ENCODE data around the gene HAND2.

Gene HAND2

GRCh38 chr4:173535957-173536356 lies 5.9 kb upstream of the HAND2 start:
- no peak for DNase-seq (ENCODE audit: extremely low read depth, low read depth)
- TF ChIP-seq CTCF (IDR thresholded peaks at IDR 0.05; ENCODE audit: low read depth, low read length): no peak

GRCh38 chr4:173535165-173535902 lies 5.3 kb upstream of the HAND2 start:
- DNase-seq (ENCODE audit: extremely low read depth, low read depth): no peak
- no peak for TF ChIP-seq CTCF (IDR thresholded peaks at IDR 0.05; ENCODE audit: low read depth, low read length)

- no peak for DNase-seq (ENCODE audit: extremely low read depth, low read depth)
- TF ChIP-seq CTCF (IDR thresholded peaks at IDR 0.05; ENCODE audit: low read depth, low read length): no peak
These were observed 4.4 kb upstream of the HAND2 start for GRCh38 chr4:173534434-173534833.

DNA sequence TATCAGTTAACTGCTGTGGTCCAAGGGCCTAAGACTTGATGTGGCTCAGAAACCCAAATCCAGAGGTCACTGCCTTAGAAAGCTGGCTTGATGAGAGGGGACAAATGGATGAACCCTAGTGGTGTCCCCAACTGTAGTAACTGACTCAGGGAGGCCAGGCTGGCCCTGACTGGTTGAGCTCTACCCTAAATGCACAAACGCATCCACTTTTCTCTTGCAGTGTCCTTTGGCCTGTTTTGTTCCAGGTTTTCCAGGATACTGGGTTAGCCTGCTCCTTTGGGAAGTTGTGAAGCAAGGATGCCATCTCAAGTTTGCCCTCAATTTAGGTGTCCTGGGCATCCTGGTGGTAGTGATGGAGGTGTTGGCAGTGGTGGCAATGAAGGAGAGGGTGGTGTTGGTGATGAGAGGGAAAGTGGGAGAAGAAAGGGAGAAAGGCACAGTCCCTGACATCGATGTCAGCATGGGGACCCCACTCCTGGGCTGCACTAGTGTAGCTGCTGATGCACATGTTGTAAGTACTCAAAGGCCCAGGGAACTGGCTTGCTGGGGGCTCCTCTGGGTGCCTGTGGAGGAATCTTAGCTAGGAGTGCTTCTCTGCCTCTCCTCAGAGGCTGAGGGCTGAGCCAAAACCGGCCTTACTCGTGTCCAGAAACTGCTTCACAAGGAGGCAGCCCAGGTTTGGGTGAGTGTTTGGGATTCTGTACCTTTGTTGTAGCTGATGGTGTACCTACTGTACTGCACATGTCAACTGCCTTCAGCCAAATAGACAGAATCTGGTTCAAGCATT lies 2.9 kb upstream of the HAND2 start:
- no peak for DNase-seq (ENCODE audit: extremely low read depth, low read depth)
- TF ChIP-seq CTCF (IDR thresholded peaks at IDR 0.05; ENCODE audit: low read depth, low read length): no peak

- no peak for TF ChIP-seq CTCF (IDR thresholded peaks at IDR 0.05; ENCODE audit: low read depth, low read length)
These were observed 1.3 kb upstream of the HAND2 start for GRCh38 chr4:173531086-173531965.

GRCh38 chr4:173530326-173531085 lies 477 bp upstream of the HAND2 start:
- no peak for DNase-seq (ENCODE audit: extremely low read depth, low read depth)
- no peak for TF ChIP-seq CTCF (IDR thresholded peaks at IDR 0.05; ENCODE audit: low read depth, low read length)

More at GRCh38 chr4:173531086-173531965, 1.3 kb upstream of the HAND2 start:
- no peak for DNase-seq (ENCODE audit: extremely low read depth, low read depth)
